ENCODE measurements around the gene CELF2.

The CELF2 gene

DNA sequence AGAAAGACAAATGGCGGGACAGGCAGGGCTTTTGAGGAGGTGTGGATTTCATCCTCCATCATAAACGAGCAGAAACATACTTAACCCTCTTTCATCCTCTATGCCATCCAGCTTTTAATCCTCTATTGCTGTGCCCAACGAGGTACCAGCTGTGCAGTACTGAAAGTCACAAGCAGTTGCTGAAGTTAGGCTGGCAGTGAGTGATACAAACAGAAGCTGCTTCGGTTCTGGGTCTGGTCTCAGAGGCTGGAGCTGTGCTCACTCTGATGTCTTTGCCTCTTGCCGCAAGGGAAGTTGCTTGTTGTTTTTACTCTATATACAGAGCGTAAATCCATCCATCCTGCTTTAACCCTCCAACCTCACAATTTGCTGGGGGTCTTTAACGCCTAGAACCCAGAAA lies 235.2 kb downstream of the CELF2 start:
- DNase-seq (ENCODE audit: low read depth): no peak
- Histone ChIP-seq H3K4me1 (ENCODE audit: control insufficient read depth, insufficient read depth, low read length) (peaks cover 6% of the 10 kb centered on the region), H3K36me3 (ENCODE audit: control insufficient read depth, insufficient read depth, low read length, severe bottlenecking) (peaks cover 23% of the 10 kb centered on the region), H3K27me3 (replicated peaks; ENCODE audit: control insufficient read depth, insufficient read depth, low read length) (no peaks in the 10 kb centered on the region), H3K9me3 (ENCODE audit: control insufficient read depth, low read length) (no peaks in the 10 kb centered on the region), H3K4me3 (ENCODE audit: low read length) (no peak overlapping the region), H3K9ac (ENCODE audit: low read length) (no peak overlapping the region)

DNA sequence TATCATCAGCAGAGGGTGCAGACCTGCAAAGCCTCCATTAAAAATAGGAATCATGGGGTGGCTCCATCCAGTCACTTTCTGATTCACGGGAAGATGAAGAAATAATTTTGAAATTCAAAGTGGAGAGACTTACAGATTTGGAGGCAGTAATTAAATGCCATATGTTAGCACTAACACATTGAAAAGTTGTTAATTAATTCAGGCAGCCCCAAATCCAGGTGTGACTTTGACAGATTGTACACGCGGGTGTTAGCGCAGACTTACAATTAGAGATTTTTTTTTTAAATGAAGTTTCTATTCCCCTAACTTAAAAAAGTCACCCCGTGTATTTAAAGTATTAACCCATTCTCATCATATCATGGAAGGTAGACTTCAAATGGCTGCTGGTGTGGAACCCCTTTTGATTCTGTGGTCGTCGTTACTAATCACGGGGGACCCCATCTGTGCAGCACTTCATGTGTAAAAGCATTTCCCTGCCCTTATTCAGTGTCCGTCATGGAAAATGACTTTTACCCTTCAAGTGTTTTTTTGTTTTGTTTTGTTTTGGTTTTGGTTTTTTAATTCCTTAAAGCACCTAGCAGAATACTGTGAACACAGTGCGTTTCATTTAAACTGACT lies 235.8 kb downstream of the CELF2 start:
- no peak for DNase-seq (ENCODE audit: low read depth)
- H3K4me1 ChIP-seq (ENCODE audit: control insufficient read depth, insufficient read depth, low read length): peaks cover 6% of the 10 kb centered on the region
- peaks cover 29% of the 10 kb centered on the region for H3K36me3 ChIP-seq (ENCODE audit: control insufficient read depth, insufficient read depth, low read length, severe bottlenecking)
- H3K9ac ChIP-seq (ENCODE audit: low read length): no peak overlapping the region
- no peaks in the 10 kb centered on the region for H3K27me3 ChIP-seq (replicated peaks; ENCODE audit: control insufficient read depth, insufficient read depth, low read length)
- H3K9me3 ChIP-seq (ENCODE audit: control insufficient read depth, low read length): no peaks in the 10 kb centered on the region
- H3K4me3 ChIP-seq (ENCODE audit: low read length): no peak overlapping the region

DNA sequence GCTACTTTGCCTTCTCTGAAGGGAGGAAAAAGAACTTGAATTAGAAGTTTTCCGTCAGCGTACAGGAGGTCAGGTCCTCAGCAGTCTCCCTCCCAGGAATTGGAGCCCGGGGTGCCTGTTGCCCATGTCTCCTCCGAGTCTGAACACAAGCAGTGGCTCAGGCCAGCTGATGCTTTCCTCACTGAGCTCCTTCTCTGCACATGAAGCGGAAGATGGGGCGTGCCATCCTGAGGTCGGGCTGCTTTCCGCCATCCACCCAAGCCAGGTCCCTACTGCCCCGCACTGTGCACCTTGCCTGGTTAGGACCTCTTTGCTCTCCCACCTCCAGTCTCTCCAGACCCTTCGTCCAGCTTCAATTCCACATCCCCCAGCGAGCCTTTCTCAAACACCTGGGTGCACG lies 237.5 kb downstream of the CELF2 start:
- Histone ChIP-seq H3K4me3 (ENCODE audit: low read length) (no peak overlapping the region), H3K9me3 (ENCODE audit: control insufficient read depth, low read length) (no peaks in the 10 kb centered on the region), H3K27me3 (replicated peaks; ENCODE audit: control insufficient read depth, insufficient read depth, low read length) (no peaks in the 10 kb centered on the region), H3K36me3 (ENCODE audit: control insufficient read depth, insufficient read depth, low read length, severe bottlenecking) (peaks cover 46% of the 10 kb centered on the region), H3K4me1 (ENCODE audit: control insufficient read depth, insufficient read depth, low read length) (no peaks in the 10 kb centered on the region), H3K9ac (ENCODE audit: low read length) (no peak overlapping the region)
- no peak for DNase-seq (ENCODE audit: low read depth)

DNA sequence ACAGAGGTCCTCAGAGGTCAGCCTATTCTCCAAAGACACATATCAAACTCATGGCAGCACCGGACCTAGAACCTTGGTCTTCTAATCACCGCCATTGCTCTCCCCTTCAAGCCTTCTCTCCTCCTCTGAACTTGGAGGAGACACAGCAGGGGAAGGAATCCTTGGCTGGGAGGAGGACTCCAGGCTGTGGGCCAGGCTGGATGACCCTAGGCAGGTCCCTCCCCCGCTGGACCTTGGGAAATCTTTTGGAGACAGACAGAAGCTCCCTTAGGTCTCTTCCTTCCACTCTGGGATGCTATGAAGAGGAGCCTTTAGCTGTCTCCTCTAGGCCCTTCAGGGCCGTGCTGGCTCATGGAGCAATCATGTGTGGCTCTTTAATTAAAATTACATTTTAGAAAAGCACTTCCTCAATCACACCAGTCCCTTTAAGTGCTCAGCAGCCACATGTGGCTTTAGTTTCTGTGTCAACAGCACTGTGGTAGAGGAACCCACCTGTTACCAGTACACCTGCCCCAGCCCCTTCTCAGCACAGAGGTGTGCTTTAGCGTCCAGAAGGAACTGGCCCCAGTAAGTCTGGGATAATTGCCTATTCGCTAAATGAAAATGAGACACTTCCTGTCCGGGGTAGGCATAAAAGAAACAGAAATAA lies 238.2 kb downstream of the CELF2 start:
- no peak for DNase-seq (ENCODE audit: low read depth)
- H3K9ac ChIP-seq (ENCODE audit: low read length): no peak overlapping the region
- peaks cover 51% of the 10 kb centered on the region for H3K36me3 ChIP-seq (ENCODE audit: control insufficient read depth, insufficient read depth, low read length, severe bottlenecking)
- H3K9me3 ChIP-seq (ENCODE audit: control insufficient read depth, low read length): no peaks in the 10 kb centered on the region
- no peaks in the 10 kb centered on the region for H3K27me3 ChIP-seq (replicated peaks; ENCODE audit: control insufficient read depth, insufficient read depth, low read length)
- no peaks in the 10 kb centered on the region for H3K4me1 ChIP-seq (ENCODE audit: control insufficient read depth, insufficient read depth, low read length)
- no peak overlapping the region for H3K4me3 ChIP-seq (ENCODE audit: low read length)

DNA sequence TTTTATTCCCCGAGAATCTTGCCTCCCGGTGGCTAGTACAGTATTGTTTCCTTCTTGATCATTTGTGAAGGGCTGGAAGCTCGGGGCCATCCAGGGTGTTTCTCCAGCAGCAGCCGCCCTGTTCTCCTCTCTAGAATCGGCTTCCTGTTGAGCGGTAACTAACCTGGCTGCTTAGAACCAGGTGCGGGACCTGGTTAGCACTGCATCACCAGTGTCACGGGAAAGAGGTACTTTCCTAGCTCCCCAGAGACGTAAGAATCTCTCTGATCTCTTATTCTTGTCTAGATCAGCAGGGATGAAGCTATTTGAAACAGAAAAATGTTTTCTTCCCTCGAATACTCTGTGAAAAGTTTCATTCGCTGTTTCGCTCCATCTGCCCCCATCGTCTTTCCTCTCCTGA lies 239.2 kb downstream of the CELF2 start:
- H3K36me3 ChIP-seq (ENCODE audit: control insufficient read depth, insufficient read depth, low read length, severe bottlenecking): peaks cover 52% of the 10 kb centered on the region
- H3K27me3 ChIP-seq (replicated peaks; ENCODE audit: control insufficient read depth, insufficient read depth, low read length): no peaks in the 10 kb centered on the region
- H3K4me1 ChIP-seq (ENCODE audit: control insufficient read depth, insufficient read depth, low read length): no peaks in the 10 kb centered on the region
- H3K9me3 ChIP-seq (ENCODE audit: control insufficient read depth, low read length): no peaks in the 10 kb centered on the region
- H3K4me3 ChIP-seq (ENCODE audit: low read length): no peak overlapping the region
- DNase-seq (ENCODE audit: low read depth): no peak
- no peak overlapping the region for H3K9ac ChIP-seq (ENCODE audit: low read length)

DNA sequence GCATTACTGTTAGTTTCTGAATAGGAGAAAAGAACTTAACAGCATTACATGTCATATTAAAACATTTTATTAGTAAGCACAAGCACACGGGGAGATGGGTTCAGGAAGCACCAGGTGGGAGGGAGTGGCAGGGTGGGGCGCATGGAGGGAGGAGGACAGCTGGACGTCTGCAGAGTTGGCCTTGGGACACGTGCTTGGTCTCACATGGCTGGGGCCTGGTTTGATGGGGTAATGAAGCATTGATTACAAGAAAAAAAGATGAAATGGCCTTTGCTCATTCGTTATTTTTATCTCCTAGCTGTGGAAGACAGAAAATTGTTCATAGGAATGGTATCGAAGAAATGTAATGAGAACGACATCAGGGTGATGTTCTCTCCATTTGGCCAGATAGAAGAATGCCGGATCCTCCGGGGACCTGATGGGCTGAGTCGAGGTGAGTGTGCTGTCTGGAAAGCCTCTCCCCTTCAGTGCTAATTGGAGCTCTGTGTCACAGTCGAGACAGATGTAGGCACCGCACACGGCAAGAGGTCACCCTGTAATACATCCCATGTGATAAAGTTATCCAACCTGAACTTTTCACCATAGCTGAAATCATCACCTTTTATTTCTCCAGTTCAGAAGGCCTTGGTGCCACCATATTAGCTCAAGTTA lies 239.9 kb downstream of the CELF2 start:
- Histone ChIP-seq H3K9ac (ENCODE audit: low read length) (no peak overlapping the region), H3K36me3 (ENCODE audit: control insufficient read depth, insufficient read depth, low read length, severe bottlenecking) (peaks cover 56% of the 10 kb centered on the region), H3K4me1 (ENCODE audit: control insufficient read depth, insufficient read depth, low read length) (no peaks in the 10 kb centered on the region), H3K4me3 (ENCODE audit: low read length) (no peak overlapping the region), H3K27me3 (replicated peaks; ENCODE audit: control insufficient read depth, insufficient read depth, low read length) (no peaks in the 10 kb centered on the region), H3K9me3 (ENCODE audit: control insufficient read depth, low read length) (no peaks in the 10 kb centered on the region)
- no peak for DNase-seq (ENCODE audit: low read depth)

DNA sequence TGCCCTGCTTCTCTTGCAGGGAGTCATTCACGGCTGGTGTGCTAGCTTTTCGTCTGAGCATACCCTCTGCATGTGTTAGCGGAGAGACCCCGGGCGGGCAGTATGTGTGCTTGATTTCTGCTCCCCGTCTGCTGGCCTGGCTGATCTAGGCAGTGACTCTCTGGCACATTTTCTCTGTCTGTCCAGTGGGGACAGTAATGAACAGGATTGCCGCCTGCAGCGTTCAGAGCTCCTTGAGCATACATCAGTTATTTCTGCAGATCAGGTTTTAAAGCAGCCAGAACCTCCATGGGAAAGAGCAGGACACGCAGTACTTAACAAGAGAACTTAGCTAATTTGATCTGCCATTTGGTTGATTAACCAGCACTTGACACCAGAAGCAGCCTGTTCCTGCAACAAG lies 242.5 kb downstream of the CELF2 start:
- Histone ChIP-seq H3K4me3 (ENCODE audit: low read length) (no peak overlapping the region), H3K4me1 (ENCODE audit: control insufficient read depth, insufficient read depth, low read length) (no peaks in the 10 kb centered on the region), H3K36me3 (ENCODE audit: control insufficient read depth, insufficient read depth, low read length, severe bottlenecking) (peaks cover 51% of the 10 kb centered on the region), H3K27me3 (replicated peaks; ENCODE audit: control insufficient read depth, insufficient read depth, low read length) (no peaks in the 10 kb centered on the region), H3K9ac (ENCODE audit: low read length) (no peak overlapping the region), H3K9me3 (ENCODE audit: control insufficient read depth, low read length) (no peaks in the 10 kb centered on the region)
- DNase-seq (ENCODE audit: low read depth): no peak

DNA sequence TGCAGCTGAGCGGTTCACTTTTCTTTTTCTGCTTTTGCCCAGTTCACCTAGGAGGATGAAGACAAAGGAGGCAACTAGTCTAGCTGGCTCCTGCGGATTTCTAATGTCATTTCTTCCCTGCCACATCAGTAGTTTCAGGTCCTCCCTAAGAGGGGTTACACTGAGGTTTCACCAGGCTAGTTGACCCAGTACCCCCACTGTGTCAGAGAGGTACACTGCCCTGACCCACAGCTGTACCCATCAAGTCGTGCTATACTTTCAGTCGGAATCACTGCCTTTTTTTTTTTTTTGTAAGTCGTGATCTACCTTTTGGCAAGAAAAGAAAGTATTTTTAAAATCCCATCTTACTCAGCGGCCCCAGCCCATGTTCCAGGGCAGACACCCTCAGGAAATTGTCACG lies 243.5 kb downstream of the CELF2 start:
- Histone ChIP-seq H3K4me3 (ENCODE audit: low read length) (no peak overlapping the region), H3K36me3 (ENCODE audit: control insufficient read depth, insufficient read depth, low read length, severe bottlenecking) (peaks cover 51% of the 10 kb centered on the region), H3K4me1 (ENCODE audit: control insufficient read depth, insufficient read depth, low read length) (no peaks in the 10 kb centered on the region), H3K27me3 (replicated peaks; ENCODE audit: control insufficient read depth, insufficient read depth, low read length) (no peaks in the 10 kb centered on the region), H3K9ac (ENCODE audit: low read length) (no peak overlapping the region), H3K9me3 (ENCODE audit: control insufficient read depth, low read length) (no peaks in the 10 kb centered on the region)
- no peak for DNase-seq (ENCODE audit: low read depth)

DNA sequence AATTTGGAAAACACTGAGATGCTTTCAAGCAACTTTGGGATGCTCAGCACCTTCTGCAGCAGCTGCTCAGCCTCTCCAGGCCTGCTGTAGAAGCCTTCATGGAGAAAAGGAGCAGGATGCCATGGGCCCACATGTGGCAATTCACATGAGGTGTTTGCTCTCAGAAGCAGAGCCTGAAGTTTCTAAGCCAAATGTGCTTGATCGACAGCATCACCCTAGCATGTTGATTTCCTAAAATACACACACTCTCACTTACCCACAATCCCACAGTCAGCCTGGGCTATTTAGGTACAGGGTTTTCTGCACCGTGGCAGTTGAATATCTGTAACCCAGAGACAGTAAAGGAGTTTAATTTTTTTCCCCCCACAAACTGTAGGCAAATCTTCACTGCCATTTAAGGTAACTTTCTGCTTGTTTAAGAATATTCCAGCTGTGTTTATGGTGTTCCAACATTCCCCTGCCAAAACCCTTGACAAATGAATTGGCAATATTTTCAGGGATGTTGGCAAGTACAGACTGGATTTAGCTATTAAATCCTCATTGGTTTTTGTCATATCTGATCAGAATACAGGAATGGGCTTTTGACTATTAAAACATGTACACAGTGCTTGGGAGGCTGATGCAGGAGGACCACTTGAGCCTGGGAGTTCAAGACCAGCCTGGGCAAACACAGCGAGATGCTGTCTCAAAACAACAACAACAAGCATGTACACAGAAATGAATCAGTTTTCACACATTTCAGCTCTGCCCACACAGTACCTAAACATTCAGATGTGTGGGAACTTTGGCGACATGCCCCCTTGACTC lies 244.2 kb downstream of the CELF2 start:
- Histone ChIP-seq H3K4me3 (ENCODE audit: low read length) (no peak overlapping the region), H3K4me1 (ENCODE audit: control insufficient read depth, insufficient read depth, low read length) (no peaks in the 10 kb centered on the region), H3K36me3 (ENCODE audit: control insufficient read depth, insufficient read depth, low read length, severe bottlenecking) (peaks cover 57% of the 10 kb centered on the region), H3K9ac (ENCODE audit: low read length) (no peak overlapping the region), H3K27me3 (replicated peaks; ENCODE audit: control insufficient read depth, insufficient read depth, low read length) (no peaks in the 10 kb centered on the region), H3K9me3 (ENCODE audit: control insufficient read depth, low read length) (no peaks in the 10 kb centered on the region)
- no peak for DNase-seq (ENCODE audit: low read depth)

DNA sequence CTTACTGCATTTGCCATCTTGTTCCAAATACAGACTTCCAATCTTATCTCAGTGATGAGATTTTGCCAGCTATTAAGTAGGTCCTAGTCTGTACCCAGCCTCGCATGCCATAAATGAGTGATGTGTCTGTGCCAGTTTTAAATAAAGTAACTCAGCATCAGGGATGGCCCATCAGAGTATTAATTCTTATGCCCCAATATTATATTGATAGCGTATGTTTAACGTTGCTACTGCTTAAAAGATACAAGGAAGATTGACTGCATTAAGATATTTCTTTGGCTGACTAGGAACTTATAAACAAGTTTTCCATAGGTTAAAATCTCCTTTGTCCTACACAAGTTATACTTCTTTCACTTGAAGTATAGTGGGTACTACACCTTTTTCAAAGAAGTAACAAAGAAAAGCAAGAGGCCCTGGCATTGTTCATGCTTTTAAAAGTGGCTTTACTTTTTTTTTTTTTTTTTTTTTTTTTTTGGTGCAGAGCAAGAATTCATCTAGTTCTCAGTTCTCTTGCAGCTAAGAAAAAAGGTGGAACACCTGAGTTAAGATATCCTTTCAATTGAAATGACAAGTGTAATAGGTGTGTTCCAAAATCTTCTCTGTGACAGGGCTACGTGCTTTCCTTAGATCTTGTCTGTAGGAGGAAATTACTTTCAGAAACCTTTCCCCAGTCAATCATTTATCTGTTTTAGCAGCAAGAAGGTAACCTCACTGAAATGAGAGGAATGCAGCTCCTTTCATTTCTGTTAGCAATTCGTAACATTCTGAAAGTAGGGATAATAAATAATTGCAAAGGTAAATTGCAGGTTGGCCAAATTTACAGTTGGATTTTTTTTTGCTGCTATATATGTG lies 245.0 kb downstream of the CELF2 start:
- Histone ChIP-seq H3K36me3 (ENCODE audit: control insufficient read depth, insufficient read depth, low read length, severe bottlenecking) (peaks cover 55% of the 10 kb centered on the region), H3K4me3 (ENCODE audit: low read length) (no peak overlapping the region), H3K27me3 (replicated peaks; ENCODE audit: control insufficient read depth, insufficient read depth, low read length) (no peaks in the 10 kb centered on the region), H3K9me3 (ENCODE audit: control insufficient read depth, low read length) (no peaks in the 10 kb centered on the region), H3K4me1 (ENCODE audit: control insufficient read depth, insufficient read depth, low read length) (no peaks in the 10 kb centered on the region), H3K9ac (ENCODE audit: low read length) (no peak overlapping the region)
- DNase-seq (ENCODE audit: low read depth): no peak

Measured in adipocyte (in vitro differentiated cells).